Ishikawa (cell line): Measurements from ENCODE around the gene CAMK2D.
A peak's percentile ranks its signal among the peaks of the same experiment; 100 is the strongest.

Experiments used
- CEBPB ChIP-seq: IDR thresholded peaks from 2 replicates; pipeline ENCODE4 v1.6.1; 2012
- CREB1 ChIP-seq: IDR thresholded peaks from 2 replicates; pipeline ENCODE4 v1.6.1; 2012; ENCODE audit warnings: low read depth
- EGR1 ChIP-seq: IDR thresholded peaks from 2 replicates; pipeline ENCODE4 v1.6.1; 2012
- EP300 ChIP-seq: IDR thresholded peaks from 2 replicates; pipeline ENCODE4 v1.6.1; 2012; ENCODE audit warnings: borderline replicate concordance
- FOXM1 ChIP-seq: IDR thresholded peaks from 2 replicates; pipeline ENCODE4 v1.6.1; 2012; ENCODE audit warnings: low read depth, borderline replicate concordance
- NFIC ChIP-seq: IDR thresholded peaks from 2 replicates; pipeline ENCODE4 v1.6.1; 2012
- RAD21 ChIP-seq: IDR thresholded peaks from 2 replicates; pipeline ENCODE4 v1.6.1; 2012; ENCODE audit warnings: low read depth
- REST ChIP-seq: IDR thresholded peaks from 2 replicates; pipeline ENCODE4 v1.6.1; 2012; ENCODE audit warnings: low read depth, mild to moderate bottlenecking
- TAF1 ChIP-seq: IDR thresholded peaks from 2 replicates; pipeline ENCODE4 v1.6.1; 2012; ENCODE audit warnings: low read depth, mild to moderate bottlenecking
- TCF12 ChIP-seq: IDR thresholded peaks from 2 replicates; pipeline ENCODE4 v1.6.1; 2012; ENCODE audit warnings: low read depth
- TEAD4 ChIP-seq: IDR thresholded peaks from 2 replicates; pipeline ENCODE4 v1.6.1; 2012
- USF1 ChIP-seq: IDR thresholded peaks from 2 replicates; pipeline ENCODE4 v1.6.1; 2012
- YY1 ChIP-seq: IDR thresholded peaks from 2 replicates; pipeline ENCODE4 v1.6.1; 2012; ENCODE audit warnings: low read depth
- ZBTB7A ChIP-seq: IDR thresholded peaks from 2 replicates; pipeline ENCODE4 v1.6.1; 2012; ENCODE audit warnings: low read depth
- TF ChIP-seq, protein P1 (sequence below): IDR thresholded peaks from 2 replicates; pipeline ENCODE4 v1.6.1; 2012

CAMK2D gene

DNA sequence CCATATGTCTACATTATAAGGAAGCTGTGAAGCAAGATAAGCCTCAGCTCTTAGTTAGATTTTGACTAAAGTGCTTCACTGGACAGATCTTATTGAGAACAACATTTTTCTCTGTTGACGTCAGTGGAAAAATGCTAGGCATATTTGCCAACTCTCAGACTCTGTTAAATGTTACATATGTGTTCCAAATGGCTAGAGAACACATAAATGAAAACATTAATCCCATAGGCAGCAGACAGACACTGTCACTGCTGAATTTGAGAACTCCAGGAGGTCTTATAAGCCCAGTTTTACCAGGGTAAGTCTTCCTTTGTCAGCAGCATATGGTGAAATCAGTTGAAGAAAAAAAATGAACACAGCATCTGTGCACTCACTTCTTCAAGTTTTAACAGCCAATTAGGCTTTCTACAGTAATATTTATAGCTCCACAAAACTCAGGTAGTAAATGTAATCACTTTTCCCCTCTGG, 186.9 kb downstream of the CAMK2D start:
- no peak for TF ChIP-seq CREB1
- peak; percentile 68 for TF ChIP-seq TEAD4

GRCh38 chr4:113572620-113573019, 188.9 kb downstream of the CAMK2D start:
- TF ChIP-seq FOXM1 = no peak
- no peak for TF ChIP-seq EP300
- no peak for TF ChIP-seq REST
- TF ChIP-seq, protein P1, sequence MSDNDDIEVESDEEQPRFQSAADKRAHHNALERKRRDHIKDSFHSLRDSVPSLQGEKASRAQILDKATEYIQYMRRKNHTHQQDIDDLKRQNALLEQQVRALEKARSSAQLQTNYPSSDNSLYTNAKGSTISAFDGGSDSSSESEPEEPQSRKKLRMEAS = no peak

DNA sequence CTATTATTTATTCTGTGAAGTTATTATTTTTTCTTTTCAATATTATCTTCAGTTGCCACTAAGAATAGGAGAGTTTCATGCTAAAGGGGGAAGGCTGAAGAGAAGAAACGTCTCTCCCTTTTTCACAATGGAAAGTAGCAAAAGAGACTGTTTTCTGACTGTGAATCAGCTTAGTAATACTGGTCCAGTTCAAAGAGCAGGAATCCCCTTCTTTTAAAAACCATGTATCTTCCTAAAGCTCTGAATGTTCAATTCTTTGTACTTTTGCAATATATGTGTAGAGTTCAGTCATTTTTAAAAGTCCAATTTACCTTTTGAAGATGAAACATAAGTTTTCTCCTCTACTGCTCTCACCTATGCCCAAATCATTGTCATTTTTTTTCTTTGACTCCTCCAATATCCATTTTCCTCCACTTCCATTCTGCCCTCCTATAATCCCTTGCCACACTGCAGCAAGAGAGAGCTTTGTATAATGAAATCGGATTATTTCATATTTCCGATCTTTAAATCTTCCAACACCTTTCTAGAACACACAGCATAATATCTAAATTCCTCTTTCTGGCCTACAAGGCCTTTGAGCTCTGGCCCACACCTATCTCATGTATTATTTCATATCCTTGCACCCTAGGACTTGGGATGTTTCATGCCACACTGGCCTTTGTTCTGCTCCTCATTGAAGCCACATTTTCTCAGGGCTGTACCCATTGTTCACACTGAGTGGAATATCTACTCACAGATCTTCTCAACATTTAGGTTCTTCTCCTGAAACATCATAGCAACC, 195.3 kb downstream of the CAMK2D start:
- no peak for TF ChIP-seq TAF1
- no peak for TF ChIP-seq FOXM1
- no peak for TF ChIP-seq RAD21
- no peak for TF ChIP-seq EP300
- no peak for TF ChIP-seq CEBPB
- TF ChIP-seq NFIC = no peak
- no peak for TF ChIP-seq USF1
- TF ChIP-seq TEAD4 = no peak
- TF ChIP-seq TCF12 = no peak
- TF ChIP-seq ZBTB7A = no peak
- TF ChIP-seq, protein P1 = no peak
- no peak for TF ChIP-seq EGR1
- no peak for TF ChIP-seq YY1
- no peak for TF ChIP-seq REST
- TF ChIP-seq CREB1 = no peak

DNA sequence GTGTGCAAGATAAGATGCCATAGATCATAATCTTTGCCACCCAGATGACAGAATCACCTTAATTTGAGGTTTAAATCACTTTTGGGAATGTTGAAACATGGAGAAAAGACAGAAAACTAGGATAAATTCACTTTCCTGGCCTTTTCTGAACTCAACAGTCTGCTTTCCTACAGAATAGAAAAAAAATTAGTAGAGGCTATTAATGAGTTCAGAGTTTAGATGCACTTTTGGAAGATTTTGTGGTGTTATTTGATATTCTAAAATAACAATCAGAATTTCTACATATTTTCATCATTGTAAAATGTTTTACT, 195.9 kb downstream of the CAMK2D start:
- TF ChIP-seq YY1 (no peak), TAF1 (no peak), REST (no peak), CEBPB (no peak), TCF12 (no peak), FOXM1 (no peak), ZBTB7A (no peak), NFIC (no peak), EGR1 (no peak), CREB1 (no peak), USF1 (no peak), TEAD4 (no peak), EP300 (no peak)
- TF ChIP-seq, protein P1 = no peak

DNA sequence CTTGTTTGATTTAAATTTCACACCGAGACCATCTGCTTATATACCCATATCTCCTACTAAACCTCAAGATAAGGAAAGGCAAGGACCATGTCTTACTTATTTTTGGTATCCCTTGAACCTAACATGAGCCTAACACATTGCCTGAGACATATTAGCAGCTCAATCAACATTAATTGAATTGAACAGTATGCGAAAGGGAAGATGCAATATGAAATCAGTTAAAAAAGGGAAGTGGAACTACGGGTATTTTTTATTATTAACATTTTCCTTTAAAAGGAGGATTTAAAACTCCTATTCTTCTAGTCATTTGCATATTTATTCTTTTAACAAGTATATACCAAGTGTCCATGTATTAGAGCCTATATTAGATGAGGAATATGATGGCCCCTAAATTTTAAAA, 197.0 kb downstream of the CAMK2D start:
- no peak for TF ChIP-seq CEBPB
- no peak for TF ChIP-seq EGR1
